Activated naive CD4-positive, alpha-beta T cell treated with anti-CD3 and anti-CD28 coated beads, Interleukin-2, amount 50 U/mL, for 16 hours (primary cell): Measurements from ENCODE around the gene A1BG.
A peak's percentile ranks its signal among the peaks of the same experiment; 100 is the strongest.
"Not testable (repeated sequence)": the region's sequence is repeated elsewhere in the genome, so short reads cannot be mapped to it uniquely, and the experiment has no call there.

Experiments used
- DNase-seq: peaks from one replicate; pipeline ENCODE4 v3.0.0-alpha.2; 2020

Gene A1BG

DNA sequence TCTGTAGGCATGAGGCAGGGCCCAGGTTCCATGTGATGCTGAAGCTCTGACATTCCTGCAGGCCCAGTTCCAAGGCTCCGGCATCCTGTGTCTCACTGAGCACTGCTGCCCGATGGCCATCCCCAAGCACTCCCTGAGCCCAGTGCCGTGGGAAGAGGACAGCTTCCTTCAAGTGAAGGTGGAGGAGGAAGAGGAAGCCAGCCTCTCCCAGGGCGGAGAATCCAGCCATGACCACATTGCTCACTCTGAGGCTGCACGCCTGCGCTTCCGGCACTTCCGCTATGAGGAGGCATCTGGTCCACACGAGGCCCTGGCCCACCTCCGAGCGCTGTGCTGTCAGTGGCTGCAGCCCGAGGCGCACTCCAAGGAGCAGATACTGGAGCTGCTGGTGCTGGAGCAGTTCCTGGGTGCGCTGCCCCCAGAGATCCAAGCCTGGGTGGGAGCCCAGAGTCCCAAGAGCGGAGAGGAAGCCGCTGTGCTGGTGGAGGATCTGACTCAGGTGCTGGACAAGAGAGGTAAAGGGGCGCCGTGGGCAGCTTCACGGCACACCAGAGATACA lies 18.5 kb downstream of the A1BG start:
- no peak for DNase-seq

DNA sequence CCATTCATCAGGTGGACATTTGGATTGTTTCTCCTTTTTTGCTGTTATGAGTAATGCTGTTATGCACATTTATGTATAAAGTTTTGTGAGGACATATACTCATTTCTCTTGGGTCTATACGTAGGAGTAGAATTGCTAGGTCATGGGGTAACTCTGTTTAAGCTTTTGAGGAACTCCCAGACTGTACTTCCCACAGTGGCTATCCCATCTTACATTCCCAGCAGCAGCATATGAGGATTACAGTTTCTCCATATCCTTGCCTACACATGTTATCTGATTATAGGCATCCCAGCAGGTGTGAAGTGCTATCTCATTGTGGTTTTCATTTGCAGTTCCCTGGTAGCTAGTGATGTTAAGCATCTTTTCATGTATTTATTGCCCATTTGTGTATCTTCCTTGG lies 20.6 kb downstream of the A1BG start:
- DNase-seq: no peak

GRCh38 chr19:58330458-58330857 lies 22.8 kb downstream of the A1BG start:
- no peak for DNase-seq

DNA sequence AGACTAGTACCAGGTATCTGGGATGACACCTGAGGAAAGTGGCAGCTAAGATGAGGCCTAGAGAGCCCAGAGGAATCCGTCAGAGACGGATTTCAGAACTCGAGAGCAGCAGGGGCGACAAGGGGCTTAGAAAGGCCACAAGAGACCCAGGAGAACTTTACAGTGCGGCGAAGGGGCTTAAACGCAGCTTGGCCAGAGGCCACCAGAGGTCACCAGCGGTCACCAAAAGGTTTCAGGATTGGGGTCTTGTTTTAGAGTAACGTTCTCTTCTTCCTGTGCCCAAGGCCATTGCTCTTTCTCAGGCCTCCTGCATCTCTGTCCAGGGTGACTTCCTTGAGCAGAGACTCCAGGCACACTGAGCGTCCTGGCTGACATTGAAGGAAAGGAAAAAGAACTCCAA lies 24.3 kb downstream of the A1BG start:
- no peak for DNase-seq

- peak; percentile 89 for DNase-seq
These were observed 26.2 kb downstream of the A1BG start, which contains the start of gene ZSCAN22 for GRCh38 chr19:58326914-58327726. ZSCAN22 (plus strand) TSS chr19:58326994; CDS start chr19:58334803, 7,809 bp downstream.

DNA sequence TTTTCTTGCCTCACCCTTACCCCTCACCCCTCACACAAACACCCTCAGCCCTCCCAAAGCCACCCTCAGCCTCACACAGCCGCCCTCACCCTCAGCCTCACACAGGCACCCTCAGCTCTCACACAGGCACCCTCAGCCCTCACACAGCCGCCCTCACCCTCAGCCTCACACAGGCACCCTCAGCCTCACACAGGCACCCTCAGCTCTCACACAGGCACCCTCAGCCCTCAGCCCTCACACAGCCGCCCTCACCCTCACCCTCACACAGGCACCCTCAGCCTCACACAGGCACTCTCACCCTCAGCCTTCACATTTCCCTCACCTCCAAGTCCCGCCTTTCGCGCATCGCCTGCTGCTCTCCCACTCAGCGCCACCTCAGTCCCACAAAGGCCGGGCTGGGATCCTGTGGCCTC lies 26.8 kb downstream of the A1BG start:
- DNase-seq: no peak

GRCh38 chr19:58325311-58326022 lies 27.8 kb downstream of the A1BG start:
- no peak for DNase-seq

GRCh38 chr19:58319241-58319640 lies 34.1 kb downstream of the A1BG start:
- DNase-seq: no peak

DNA sequence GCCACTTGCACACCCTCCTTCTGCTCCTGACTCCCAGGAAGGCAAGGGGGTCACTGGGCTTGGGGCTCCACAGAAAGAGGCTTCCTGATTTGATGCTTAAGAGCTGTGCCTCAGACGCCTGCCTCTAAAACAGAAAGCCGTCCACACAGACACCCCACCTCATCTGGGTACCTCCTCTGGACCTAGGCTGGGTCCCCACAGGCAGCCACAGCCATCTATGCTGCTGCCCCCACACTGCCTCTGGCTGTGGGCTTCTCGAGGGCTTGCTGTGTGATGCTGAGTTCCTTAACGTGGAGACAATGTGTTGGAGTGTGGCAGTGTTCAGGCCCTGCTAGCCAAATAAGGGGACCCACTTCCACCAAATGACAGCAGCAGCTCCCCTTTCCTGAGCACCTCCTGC lies 35.0 kb downstream of the A1BG start:
- DNase-seq: no peak

DNA sequence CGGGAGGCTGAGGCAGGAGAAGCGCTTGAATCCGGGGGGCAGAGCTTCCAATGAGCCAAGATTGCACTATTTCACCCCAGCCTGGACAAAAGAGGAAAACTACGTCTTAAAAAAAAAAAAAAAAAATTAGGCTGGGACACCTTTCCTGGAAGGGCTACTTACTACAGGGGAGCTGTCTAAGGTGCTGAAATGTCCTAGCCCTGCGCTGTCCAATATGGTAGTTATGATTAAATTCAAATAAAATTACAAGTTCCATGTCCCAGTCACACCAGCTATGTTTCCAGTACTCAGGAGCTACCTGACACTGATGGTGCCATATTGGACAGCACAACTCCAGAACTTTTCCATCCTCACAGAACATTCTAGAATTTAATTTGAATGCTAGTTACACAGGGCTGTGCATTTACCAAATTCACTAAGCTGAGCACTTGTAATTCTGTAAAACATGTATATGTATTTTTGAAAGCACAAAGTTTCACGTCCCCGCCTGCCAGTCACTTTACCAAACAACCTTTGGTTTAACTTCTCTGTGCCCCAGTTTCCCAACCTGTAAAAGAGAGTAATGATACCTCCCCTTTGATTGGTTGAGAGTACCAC lies 35.7 kb downstream of the A1BG start:
- DNase-seq: no peak

DNA sequence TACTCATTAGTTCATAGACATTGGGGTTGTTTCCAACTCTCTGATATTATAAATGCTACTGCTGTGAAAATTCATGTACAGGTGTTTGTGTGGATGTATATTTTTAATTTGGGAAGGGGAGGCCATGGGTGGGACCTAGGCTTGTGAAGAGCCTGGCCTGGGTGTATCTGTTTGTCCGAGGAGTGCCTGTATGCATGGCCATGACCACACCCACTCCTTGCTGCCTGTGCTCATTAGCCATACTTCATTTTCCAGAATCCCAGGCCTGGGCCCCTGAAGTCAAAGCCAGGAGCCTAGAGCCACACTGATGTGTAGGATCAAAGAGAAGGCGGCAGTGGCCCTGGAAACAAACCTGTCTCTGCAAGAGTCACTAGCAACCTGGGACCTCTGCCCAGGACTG lies 37.7 kb downstream of the A1BG start:
- DNase-seq: no peak

DNA sequence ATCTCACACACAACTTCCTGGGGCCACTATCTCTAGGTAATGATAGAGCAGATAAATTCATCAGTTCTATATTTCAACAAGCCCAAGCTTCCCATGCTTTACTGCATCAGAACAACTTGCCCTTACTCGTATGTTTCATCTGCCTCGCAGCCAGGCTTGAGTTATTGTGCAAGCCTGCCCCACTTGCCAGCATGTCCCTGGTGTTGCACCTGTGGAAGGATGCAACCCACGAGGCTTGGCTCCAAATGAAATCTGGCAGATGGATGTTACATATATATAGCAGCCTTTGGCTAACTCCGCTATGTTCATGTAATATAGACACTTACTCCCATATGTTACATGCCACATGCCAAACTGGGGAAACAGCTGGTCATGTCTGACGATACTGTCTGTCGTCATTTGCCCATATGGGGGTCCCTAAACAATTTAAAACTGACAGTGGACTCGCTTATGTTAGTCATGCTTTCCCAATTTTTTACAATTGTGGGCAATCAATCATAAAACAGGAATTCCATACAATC lies 41.9 kb downstream of the A1BG start:
- no peak for DNase-seq

DNA sequence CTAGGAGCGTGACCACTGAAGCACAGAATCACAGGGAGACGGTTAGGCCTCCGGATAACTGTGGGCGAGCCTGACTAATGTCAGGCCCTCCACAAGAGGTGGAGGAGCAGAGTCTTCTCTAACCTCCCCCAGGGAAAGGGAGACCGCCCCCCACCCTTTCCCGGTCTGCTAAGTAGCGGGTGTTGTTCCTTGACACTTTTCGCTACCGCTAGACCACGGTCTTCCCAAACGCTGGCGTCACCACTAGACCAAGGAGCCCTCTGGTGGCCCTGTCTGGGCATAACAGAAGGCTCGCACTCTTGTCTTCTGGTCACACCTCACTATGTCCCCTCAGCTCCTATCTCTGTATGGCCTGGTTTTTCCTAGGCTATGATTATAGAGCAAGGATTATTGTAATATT lies 42.6 kb downstream of the A1BG start:
- not testable (repeated sequence) for DNase-seq

GRCh38 chr19:58307736-58308135 lies 45.6 kb downstream of the A1BG start:
- no peak for DNase-seq

DNA sequence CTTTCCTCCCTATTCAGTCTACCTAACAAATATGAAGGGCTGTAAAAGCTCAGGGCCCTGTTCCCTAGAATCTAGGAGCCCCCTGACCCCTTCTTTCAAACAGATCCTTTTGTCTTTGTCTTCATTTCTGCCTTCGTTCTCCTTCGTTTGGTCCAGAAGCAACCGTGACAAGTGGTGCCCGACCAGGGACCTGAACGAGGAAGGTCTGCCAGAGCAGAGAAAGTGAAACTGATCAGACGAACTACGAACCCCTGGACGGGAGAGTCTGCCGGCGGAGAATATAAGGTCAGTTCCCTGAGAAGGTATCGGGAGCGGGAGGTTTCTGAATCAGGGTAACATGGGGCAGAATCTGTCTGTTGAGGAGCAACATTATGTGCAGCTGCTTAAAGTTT lies 47.4 kb downstream of the A1BG start:
- DNase-seq: no peak

DNA sequence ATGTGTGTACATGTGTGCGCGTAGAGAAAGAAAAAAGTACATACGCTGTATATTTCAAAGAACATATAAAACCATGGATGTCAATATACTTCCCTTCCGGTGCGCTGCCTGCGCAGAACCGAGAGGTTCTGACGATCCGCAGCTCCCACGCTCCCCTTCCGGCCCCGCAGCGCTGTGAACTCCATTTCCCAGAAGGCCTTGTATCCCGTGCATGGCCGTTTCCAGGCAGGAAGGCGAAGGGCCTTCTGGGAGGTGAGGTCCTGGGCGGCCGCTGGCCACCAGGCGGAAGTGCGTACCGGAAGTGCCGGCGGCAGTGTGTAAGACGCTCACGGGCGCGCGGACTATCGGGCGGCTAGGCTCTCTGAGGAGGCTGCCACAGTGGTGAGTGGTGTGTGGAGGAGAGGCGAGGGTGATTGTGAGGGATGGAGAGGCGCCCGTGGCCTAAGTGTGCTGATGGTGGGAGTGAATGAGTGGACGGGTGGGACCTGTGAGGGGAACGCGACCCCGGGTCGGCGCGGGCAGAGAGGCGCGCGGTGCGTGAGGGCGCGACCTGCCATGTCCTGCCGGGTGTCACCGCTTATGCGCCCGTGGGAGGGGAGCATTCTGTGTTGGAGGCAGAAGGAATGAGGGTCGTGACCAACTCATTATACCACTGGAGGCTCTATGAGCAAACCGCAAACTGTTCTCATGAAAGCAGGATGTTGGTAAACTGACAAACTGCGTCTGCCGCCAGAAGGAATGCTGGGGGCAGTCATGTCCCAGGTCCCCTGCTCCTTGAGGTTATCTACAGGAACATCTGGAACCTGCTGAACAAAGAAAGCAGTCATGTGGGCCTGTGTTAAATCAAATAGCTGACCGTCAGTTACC lies 48.0 kb downstream of the A1BG start, which contains the start of gene ERVK3-1:
ERVK3-1 (plus strand) TSS at position 313 of the 867 bp plus-strand sequence. CDS start 6,792 bp downstream, outside the sequence.
- DNase-seq: peak; percentile 93

DNA sequence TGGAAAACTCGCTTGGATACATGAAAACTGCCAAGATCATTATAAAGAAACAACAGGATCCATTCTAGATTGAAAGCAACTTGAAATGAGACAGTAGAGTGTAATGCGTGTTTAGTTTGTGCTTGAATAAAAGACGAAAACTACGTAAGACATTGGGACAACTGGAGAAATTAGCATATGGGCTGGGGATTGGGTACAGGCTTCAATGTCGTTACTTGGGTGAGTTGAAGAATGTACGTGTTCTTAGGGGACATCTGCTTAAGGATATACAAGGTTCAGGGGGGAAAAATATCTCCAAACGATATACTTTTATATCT lies 48.6 kb downstream of the A1BG start:
- no peak for DNase-seq

DNA sequence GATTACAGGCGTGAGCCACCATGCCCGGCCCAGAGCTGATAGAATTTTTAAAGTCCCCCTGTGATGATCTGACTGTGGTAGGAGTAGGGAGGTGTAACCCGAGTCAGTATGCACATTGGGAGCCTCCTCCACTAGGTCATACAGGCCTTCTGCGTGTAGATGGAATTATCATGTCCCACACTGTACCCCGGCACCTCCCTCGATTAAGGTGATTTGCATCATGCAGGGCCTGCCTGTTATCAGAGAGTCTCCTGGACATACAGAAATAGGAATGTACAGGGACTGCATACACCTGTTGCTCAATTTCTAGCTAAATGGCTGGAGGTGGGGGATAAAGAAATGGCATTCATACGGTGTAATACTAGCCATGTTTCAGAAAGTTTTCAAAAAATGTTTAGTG lies 49.0 kb downstream of the A1BG start:
- no peak for DNase-seq

- DNase-seq: no peak
These were observed 52.7 kb downstream of the A1BG start for GRCh38 chr19:58300620-58301019.

DNA sequence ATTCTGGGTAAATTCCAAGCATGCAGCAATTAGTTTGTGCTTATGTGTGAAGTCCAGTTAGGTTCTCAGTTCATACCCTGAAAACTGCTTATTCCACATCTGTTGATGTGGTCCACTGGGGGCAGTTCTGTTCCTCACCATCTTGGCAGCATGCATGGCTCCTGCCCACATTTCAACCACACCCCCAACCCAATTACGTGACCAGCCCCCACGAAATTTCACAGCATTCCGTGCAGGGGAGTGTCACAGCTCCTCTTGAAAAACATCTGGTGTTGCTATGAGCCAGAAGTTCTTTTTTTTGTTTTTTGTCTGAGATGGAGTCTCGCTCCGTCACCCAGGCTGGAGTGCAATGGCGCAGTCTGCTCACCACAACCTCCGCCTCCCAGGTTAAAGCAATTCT lies 57.2 kb downstream of the A1BG start:
- no peak for DNase-seq
